RPMI7951 (cell line): ENCODE data around the gene PMS1. TPM values are rescaled to one million over a fixed set of nuclear protein-coding genes. Genes with fewer than 3 reads are reported as not detected.

Experiments used
- total RNA-seq: library from RNA; depleted of rRNA; stranded (reverse); fragments of >200 nt; shearing (Covaris generic); gene quantifications from 2 replicates; pipeline ENCODE4 v1.2.3, GENCODE V29; 2014; rRNA removed

Gene PMS1
- total RNA-seq, 1 experiment from 2014 or later: 30.3 TPM

Other genes with a start within 250 kb of the PMS1 start
- under 0.01 TPM in 1 of 2 replicates, not detected in the other for gene SLC40A1, start 203.7 kb upstream of the PMS1 start, total RNA-seq
- gene ASNSD1, start 123.0 kb upstream of the PMS1 start, total RNA-seq: 74.8 and 81.6 TPM in 2 replicates
- gene ANKAR, start 109.8 kb upstream of the PMS1 start, total RNA-seq: 3.8 and 5.6 TPM in 2 replicates
- gene OSGEPL1, start 21.7 kb upstream of the PMS1 start, total RNA-seq: 19.7 and 27.6 TPM in 2 replicates
- gene ORMDL1, start 111 bp upstream of the PMS1 start, total RNA-seq: 75.7 and 84.3 TPM in 2 replicates